Astrocyte (in vitro differentiated cells and primary cell): ENCODE measurements around the gene PPARG. TPM values are rescaled to one million over a fixed set of nuclear protein-coding genes. Genes with fewer than 3 reads are reported as not detected.
"Not testable (repeated sequence)": the region's sequence is repeated elsewhere in the genome, so short reads cannot be mapped to it uniquely, and the experiment has no call there.

ENCODE experiments used
- DNase-seq: peaks from one replicate; pipeline ENCODE4 v3.0.0-alpha.2; 2010; ENCODE audit warnings: low read depth
- FAIRE-seq: peaks from 2 replicates; lab custom pipeline; 2011; peaks lifted over from hg19 to GRCh38; lab: Jason Lieb, UNC
- H2AFZ ChIP-seq: 2 replicates; pipeline ENCODE4 v1.6.0; 2012; ENCODE audit warnings: low read depth, low read length, inconsistent platforms
- H3K27ac ChIP-seq: 2 replicates; pipeline ENCODE4 v1.5.1; 2011; ENCODE audit warnings: low read depth, low read length, inconsistent platforms
- H3K27me3 ChIP-seq: 2 replicates; pipeline ENCODE4 v1.6.0; 2011; ENCODE audit warnings: low read length, inconsistent platforms; ENCODE audit not compliant: insufficient read depth
- H3K36me3 ChIP-seq: 2 replicates; pipeline ENCODE4 v1.5.1; 2011; ENCODE audit warnings: low read length, inconsistent platforms; ENCODE audit not compliant: insufficient read depth
- H3K4me1 ChIP-seq: 2 replicates; pipeline ENCODE4 v1.5.1; 2011; ENCODE audit warnings: low read length, inconsistent platforms; ENCODE audit not compliant: insufficient read depth
- H3K4me2 ChIP-seq: 2 replicates; pipeline ENCODE4 v1.6.0; 2012; ENCODE audit warnings: low read length, inconsistent platforms
- H3K4me3 ChIP-seq: 2 replicates; pipeline ENCODE4 v1.5.1; 2011; ENCODE audit warnings: low read depth, mild to moderate bottlenecking, low read length, inconsistent platforms; ENCODE audit not compliant: insufficient read depth
- H3K79me2 ChIP-seq: 2 replicates; pipeline ENCODE4 v1.6.0; 2012; ENCODE audit warnings: mild to moderate bottlenecking, low read length, inconsistent platforms; ENCODE audit not compliant: insufficient read depth
- H3K9ac ChIP-seq: 2 replicates; pipeline ENCODE4 v1.6.0; 2012; ENCODE audit warnings: mild to moderate bottlenecking, low read length, inconsistent platforms
- H3K9me3 ChIP-seq: 2 replicates; pipeline ENCODE4 v1.5.1; 2012; ENCODE audit warnings: low read depth, mild to moderate bottlenecking, low read length, inconsistent platforms; ENCODE audit not compliant: insufficient read depth
- H4K20me1 ChIP-seq: 2 replicates; pipeline ENCODE4 v1.6.0; 2012; ENCODE audit warnings: low read length, inconsistent platforms; ENCODE audit not compliant: insufficient read depth
- H3K27ac Mint-ChIP-seq: one replicate; pipeline ENCODE4 v1.8.0; 2021; ENCODE audit warnings: mild to moderate bottlenecking, mixed read lengths; ENCODE audit not compliant: unreplicated experiment
- H3K27me3 Mint-ChIP-seq: one replicate; pipeline ENCODE4 v1.8.0; 2021; ENCODE audit warnings: low read depth, mixed read lengths; ENCODE audit not compliant: unreplicated experiment
- H3K36me3 Mint-ChIP-seq: one replicate; pipeline ENCODE4 v1.8.0; 2021; ENCODE audit warnings: low read depth, mixed read lengths; ENCODE audit not compliant: unreplicated experiment
- H3K4me1 Mint-ChIP-seq: one replicate; pipeline ENCODE4 v1.8.0; 2021; ENCODE audit warnings: low read depth, mixed read lengths; ENCODE audit not compliant: unreplicated experiment
- H3K4me3 Mint-ChIP-seq: one replicate; pipeline ENCODE4 v1.8.0; 2021; ENCODE audit warnings: mild to moderate bottlenecking, moderate library complexity, mixed read lengths; ENCODE audit not compliant: unreplicated experiment
- H3K9me3 Mint-ChIP-seq: one replicate; pipeline ENCODE4 v1.8.0; 2021; ENCODE audit warnings: mild to moderate bottlenecking, mixed read lengths; ENCODE audit not compliant: unreplicated experiment
- EZH2 ChIP-seq: IDR thresholded peaks from 2 replicates; pipeline ENCODE4 v1.6.1; 2012; ENCODE audit warnings: mild to moderate bottlenecking, low read length, inconsistent platforms; ENCODE audit not compliant: insufficient read depth
- total RNA-seq: library from RNA; stranded (reverse); gene quantifications from 2 replicates; pipeline ENCODE4 v1.2.1, GENCODE V29; 2021
- TF ChIP-seq, protein P1 (sequence below): IDR thresholded peaks from 2 replicates; pipeline ENCODE4 v1.5.1; 2011; ENCODE audit warnings: low read depth, mild to moderate bottlenecking, inconsistent platforms, low read length, moderate library complexity; ENCODE audit not compliant: insufficient read depth

The PPARG gene
- total RNA-seq, 1 donor from 2014 or later, result 4.4 TPM

DNA sequence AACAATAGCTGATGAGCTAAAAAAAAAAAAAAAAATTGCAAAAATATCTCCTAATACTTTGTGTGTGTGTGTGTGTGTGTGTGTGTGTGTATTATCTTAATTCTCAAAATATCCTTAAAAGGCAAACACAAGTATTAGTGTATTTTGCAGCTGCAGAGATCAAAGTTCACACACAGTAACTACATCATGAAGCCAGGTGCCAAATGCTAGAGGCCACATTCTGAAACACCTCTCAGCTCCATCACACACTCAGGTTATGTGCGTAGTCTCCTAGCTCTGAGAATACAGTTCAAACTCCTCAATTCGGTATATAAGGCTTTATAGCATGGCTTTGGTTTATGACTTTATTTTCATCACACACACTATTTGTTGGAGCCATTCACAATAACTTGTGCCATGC, 33.5 kb upstream of the PPARG start:
- no peak for FAIRE-seq
- H3K4me1 Mint-ChIP-seq, result peaks cover 3% of the 10 kb centered on the region

GRCh38 chr3:12258911-12259310, 30.0 kb upstream of the PPARG start:
- DNase-seq (no peak), FAIRE-seq (no peak)
- no peak overlapping the region for H3K27ac ChIP-seq
- H2AFZ ChIP-seq, result no peak overlapping the region
- no peak overlapping the region for H3K4me3 ChIP-seq
- no peak overlapping the region for H3K4me2 ChIP-seq
- H3K4me1 Mint-ChIP-seq, result no peaks in the 10 kb centered on the region
- H3K36me3 Mint-ChIP-seq, result peaks cover 2% of the 10 kb centered on the region
- no peak overlapping the region for H3K9ac ChIP-seq
- TF ChIP-seq, protein P1, sequence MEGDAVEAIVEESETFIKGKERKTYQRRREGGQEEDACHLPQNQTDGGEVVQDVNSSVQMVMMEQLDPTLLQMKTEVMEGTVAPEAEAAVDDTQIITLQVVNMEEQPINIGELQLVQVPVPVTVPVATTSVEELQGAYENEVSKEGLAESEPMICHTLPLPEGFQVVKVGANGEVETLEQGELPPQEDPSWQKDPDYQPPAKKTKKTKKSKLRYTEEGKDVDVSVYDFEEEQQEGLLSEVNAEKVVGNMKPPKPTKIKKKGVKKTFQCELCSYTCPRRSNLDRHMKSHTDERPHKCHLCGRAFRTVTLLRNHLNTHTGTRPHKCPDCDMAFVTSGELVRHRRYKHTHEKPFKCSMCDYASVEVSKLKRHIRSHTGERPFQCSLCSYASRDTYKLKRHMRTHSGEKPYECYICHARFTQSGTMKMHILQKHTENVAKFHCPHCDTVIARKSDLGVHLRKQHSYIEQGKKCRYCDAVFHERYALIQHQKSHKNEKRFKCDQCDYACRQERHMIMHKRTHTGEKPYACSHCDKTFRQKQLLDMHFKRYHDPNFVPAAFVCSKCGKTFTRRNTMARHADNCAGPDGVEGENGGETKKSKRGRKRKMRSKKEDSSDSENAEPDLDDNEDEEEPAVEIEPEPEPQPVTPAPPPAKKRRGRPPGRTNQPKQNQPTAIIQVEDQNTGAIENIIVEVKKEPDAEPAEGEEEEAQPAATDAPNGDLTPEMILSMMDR, result no peak
- no peak for TF ChIP-seq EZH2
- H3K36me3 ChIP-seq, result no peaks in the 10 kb centered on the region
- peaks cover 17% of the 10 kb centered on the region for H3K27me3 Mint-ChIP-seq
- H3K79me2 ChIP-seq, result no peaks in the 10 kb centered on the region
- H3K4me1 ChIP-seq, result no peaks in the 10 kb centered on the region
- peaks cover 6% of the 10 kb centered on the region for H3K9me3 Mint-ChIP-seq
- no peak overlapping the region for H3K4me3 Mint-ChIP-seq
- H3K27ac Mint-ChIP-seq, result no peak overlapping the region
- H3K27me3 ChIP-seq, result no peaks in the 10 kb centered on the region
- H4K20me1 ChIP-seq, result no peaks in the 10 kb centered on the region
- H3K9me3 ChIP-seq, result no peaks in the 10 kb centered on the region

More for the DNA sequence above, 33.5 kb upstream of the PPARG start:
- Histone ChIP-seq H3K27me3 (no peaks in the 10 kb centered on the region), H2AFZ (no peak overlapping the region), H3K4me1 (no peaks in the 10 kb centered on the region), H3K4me2 (no peak overlapping the region), H3K9me3 (no peaks in the 10 kb centered on the region), H3K9ac (no peak overlapping the region), H3K79me2 (no peaks in the 10 kb centered on the region), H3K27ac (no peak overlapping the region), H3K4me3 (no peak overlapping the region), H3K36me3 (no peaks in the 10 kb centered on the region), H4K20me1 (no peaks in the 10 kb centered on the region)
- TF ChIP-seq, protein P1, result no peak
- TF ChIP-seq EZH2, result no peak
- DNase-seq, result no peak
- Mint-ChIP-seq H3K36me3 (peaks cover 2% of the 10 kb centered on the region), H3K27me3 (peaks cover 17% of the 10 kb centered on the region), H3K27ac (no peak overlapping the region), H3K4me3 (no peak overlapping the region), H3K9me3 (peaks cover 9% of the 10 kb centered on the region)

DNA sequence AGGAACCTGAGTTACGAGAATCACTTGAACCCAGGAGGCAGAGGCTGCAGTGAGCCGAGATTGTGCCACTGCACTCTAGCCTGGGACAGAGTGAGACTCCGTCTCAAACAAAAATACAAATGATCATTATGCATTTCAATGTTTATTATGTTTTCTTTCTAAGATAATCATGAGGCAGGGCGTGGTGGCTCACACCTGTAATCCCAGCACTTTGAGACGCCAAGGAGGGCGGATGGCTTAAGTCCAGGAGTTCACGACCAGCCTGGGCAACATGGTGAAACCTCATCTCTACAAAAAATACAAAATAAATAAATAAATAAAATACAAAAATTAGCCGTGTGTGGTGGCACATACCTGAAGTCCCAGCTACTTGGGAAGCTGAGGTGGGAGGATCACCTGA, 26.7 kb upstream of the PPARG start:
- H3K4me1 ChIP-seq, H3K4me3 ChIP-seq, FAIRE-seq, H3K27ac Mint-ChIP-seq, H3K9me3 ChIP-seq, H3K4me3 Mint-ChIP-seq, H3K27me3 ChIP-seq, H2AFZ ChIP-seq, DNase-seq, H4K20me1 ChIP-seq, H3K79me2 ChIP-seq, H3K9me3 Mint-ChIP-seq, H3K9ac ChIP-seq, H3K27ac ChIP-seq, H3K36me3 Mint-ChIP-seq, H3K4me2 ChIP-seq, H3K4me1 Mint-ChIP-seq, H3K36me3 ChIP-seq: not testable (repeated sequence)
- peaks cover 14% of the 10 kb centered on the region for H3K27me3 Mint-ChIP-seq
